ENCODE data around the gene GPR135.

GPR135 gene

GRCh38 chr14:59465316-59466135 lies at the start of gene GPR135:
GPR135 (minus strand) TSS chr14:59465380; CDS start chr14:59465226, 154 bp downstream.
- H3K4me1 Mint-ChIP-seq, result no peaks in the 10 kb centered on the region
- peaks cover 21% of the 10 kb centered on the region for H3K36me3 Mint-ChIP-seq (ENCODE audit: low read depth)
- TF ChIP-seq CTCF (IDR thresholded peaks at IDR 0.05), result no peak
- H3K4me3 Mint-ChIP-seq, result peak within 1 kb of the TSS; percentile 86
- peaks cover 23% of the 10 kb centered on the region for H3K27me3 Mint-ChIP-seq (ENCODE audit: low read depth, poor library complexity)
- no peaks in the 10 kb centered on the region for H3K9me3 Mint-ChIP-seq
- peak within 1 kb of the TSS; percentile 57 for H3K27ac Mint-ChIP-seq
- no peak for DNase-seq

- peak; percentile 64 for TF ChIP-seq CTCF (IDR thresholded peaks at IDR 0.05)
- Mint-ChIP-seq H3K27ac (no peak overlapping the region), H3K4me1 (peaks cover 14% of the 10 kb centered on the region), H3K27me3 (ENCODE audit: low read depth, poor library complexity) (peaks cover 4% of the 10 kb centered on the region), H3K4me3 (no peak overlapping the region), H3K36me3 (ENCODE audit: low read depth) (peaks cover 5% of the 10 kb centered on the region), H3K9me3 (peaks cover 40% of the 10 kb centered on the region)
- DNase-seq, result peak; percentile 44
Observed at GRCh38 chr14:59511916-59512575, 46.9 kb upstream of the GPR135 start.

- peaks cover 30% of the 10 kb centered on the region for H3K9me3 Mint-ChIP-seq
- H3K27ac Mint-ChIP-seq, result no peak overlapping the region
- no peak overlapping the region for H3K4me3 Mint-ChIP-seq
- peaks cover 4% of the 10 kb centered on the region for H3K27me3 Mint-ChIP-seq (ENCODE audit: low read depth, poor library complexity)
- H3K4me1 Mint-ChIP-seq, result peaks cover 14% of the 10 kb centered on the region
- TF ChIP-seq CTCF (IDR thresholded peaks at IDR 0.05), result no peak
- DNase-seq, result no peak
- H3K36me3 Mint-ChIP-seq (ENCODE audit: low read depth), result peaks cover 5% of the 10 kb centered on the region
Observed at GRCh38 chr14:59510966-59511365, 45.8 kb upstream of the GPR135 start.

- H3K9me3 Mint-ChIP-seq, result peaks cover 25% of the 10 kb centered on the region
- DNase-seq, result no peak
- no peak for TF ChIP-seq CTCF (IDR thresholded peaks at IDR 0.05)
- H3K36me3 Mint-ChIP-seq (ENCODE audit: low read depth), result peaks cover 5% of the 10 kb centered on the region
- H3K27ac Mint-ChIP-seq, result no peak overlapping the region
- H3K27me3 Mint-ChIP-seq (ENCODE audit: low read depth, poor library complexity), result peaks cover 4% of the 10 kb centered on the region
- peaks cover 14% of the 10 kb centered on the region for H3K4me1 Mint-ChIP-seq
- no peak overlapping the region for H3K4me3 Mint-ChIP-seq
Observed at GRCh38 chr14:59510001-59510400, 44.8 kb upstream of the GPR135 start.

- peaks cover 4% of the 10 kb centered on the region for H3K27me3 Mint-ChIP-seq (ENCODE audit: low read depth, poor library complexity)
- DNase-seq, result no peak
- peaks cover 7% of the 10 kb centered on the region for H3K36me3 Mint-ChIP-seq (ENCODE audit: low read depth)
- H3K4me3 Mint-ChIP-seq, result no peak overlapping the region
- peaks cover 14% of the 10 kb centered on the region for H3K4me1 Mint-ChIP-seq
- peaks cover 16% of the 10 kb centered on the region for H3K9me3 Mint-ChIP-seq
- TF ChIP-seq CTCF (IDR thresholded peaks at IDR 0.05), result no peak
- no peak overlapping the region for H3K27ac Mint-ChIP-seq
Observed at GRCh38 chr14:59509101-59509500, 43.9 kb upstream of the GPR135 start.

Measured in nephron progenitor cell (in vitro differentiated cells).